HG03442 (cell line): ENCODE data around the gene ERP27.

Experiments
- ATAC-seq: cut with Tn5 transposase; IDR thresholded peaks from one replicate; pipeline ENCODE4 v1.9.1; 2021; ENCODE audit warnings: mild to moderate bottlenecking, moderate library complexity; ENCODE audit not compliant: unreplicated experiment

ERP27 gene

GRCh38 chr12:14938301-14938700, at the start of gene ERP27:
TSS of gene ERP27 (minus strand) at chr12:14938537. CDS start at chr12:14938508, 29 bp downstream.
- no peak for ATAC-seq

GRCh38 chr12:14988035-14988434, 49.7 kb upstream of the ERP27 start:
- no peak for ATAC-seq

- no peak for ATAC-seq
These were observed 48.1 kb upstream of the ERP27 start for GRCh38 chr12:14986449-14986848.

GRCh38 chr12:14984766-14985285, 46.5 kb upstream of the ERP27 start:
- no peak for ATAC-seq

GRCh38 chr12:14984036-14984435, 45.7 kb upstream of the ERP27 start:
- no peak for ATAC-seq

GRCh38 chr12:14982991-14983390, 44.7 kb upstream of the ERP27 start:
- peak; percentile 36 for ATAC-seq

- ATAC-seq: no peak
These were observed 44.2 kb upstream of the ERP27 start for GRCh38 chr12:14982562-14982961.

- ATAC-seq: no peak
These were observed 42.7 kb upstream of the ERP27 start for GRCh38 chr12:14981049-14981448.

GRCh38 chr12:14979468-14979867, 41.1 kb upstream of the ERP27 start:
- no peak for ATAC-seq

- no peak for ATAC-seq
These were observed 38.3 kb upstream of the ERP27 start for GRCh38 chr12:14976658-14977057.

GRCh38 chr12:14975457-14975856, 37.1 kb upstream of the ERP27 start:
- no peak for ATAC-seq

- no peak for ATAC-seq
These were observed 36.3 kb upstream of the ERP27 start for GRCh38 chr12:14974633-14975032.

- no peak for ATAC-seq
These were observed 34.5 kb upstream of the ERP27 start, which contains the start of gene PDE6H for GRCh38 chr12:14972816-14973215. TSS of gene PDE6H (plus strand) at chr12:14973042. CDS start at chr12:14978013, 4,971 bp downstream.

- ATAC-seq: no peak
These were observed 32.1 kb upstream of the ERP27 start for GRCh38 chr12:14970473-14970872.

GRCh38 chr12:14968478-14968877, 30.1 kb upstream of the ERP27 start:
- ATAC-seq: no peak

- ATAC-seq: no peak
These were observed 26.9 kb upstream of the ERP27 start for GRCh38 chr12:14965221-14965620.

- ATAC-seq: no peak
These were observed 26.1 kb upstream of the ERP27 start for GRCh38 chr12:14964406-14964805.

- ATAC-seq: no peak
These were observed 25.2 kb upstream of the ERP27 start for GRCh38 chr12:14963520-14963919.

- ATAC-seq: no peak
These were observed 24.5 kb upstream of the ERP27 start for GRCh38 chr12:14962797-14963196.

GRCh38 chr12:14962153-14962539, 23.8 kb upstream of the ERP27 start:
- ATAC-seq: no peak

GRCh38 chr12:14961466-14962152, 23.3 kb upstream of the ERP27 start, which contains the start of gene ARHGDIB:
TSS of gene ARHGDIB (minus strand) at chr12:14961601. CDS start at chr12:14950712, 10,889 bp downstream.
- ATAC-seq: peak; percentile 59
